ENCODE data around the gene FIZ1. TPM values are rescaled to one million over a fixed set of nuclear protein-coding genes. Genes with fewer than 3 reads are reported as not detected.
"Not testable (repeated sequence)": the region's sequence is repeated elsewhere in the genome, so short reads cannot be mapped to it uniquely, and the experiment has no call there.

Gene FIZ1
- polyA plus RNA-seq, 10 donors, result 8.5 to 13.3 (median 11.1) TPM

DNA sequence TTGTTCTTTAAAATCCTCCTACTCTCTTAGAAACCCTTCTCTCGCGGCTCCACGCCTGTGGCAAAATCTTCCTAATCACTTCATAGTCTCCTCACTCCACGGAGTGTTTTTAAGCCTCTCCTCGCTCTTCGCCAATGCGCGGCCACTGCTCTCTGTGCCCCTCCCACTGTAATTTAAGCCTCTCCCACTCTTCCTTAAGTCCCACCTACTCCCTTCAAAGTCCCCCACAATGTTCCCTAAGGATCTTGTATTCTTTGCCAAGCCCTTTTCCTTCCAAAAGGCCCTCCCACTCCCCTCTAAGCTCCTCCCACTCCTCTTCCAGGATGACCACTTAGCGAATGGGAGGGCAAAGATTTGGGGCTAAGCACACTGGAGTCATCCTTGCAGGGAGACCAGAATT is 1.3 kb downstream of the FIZ1 start:
- DNase-seq, result no peak

- no peak for DNase-seq
Observed at GRCh38 chr19:55597501-55597921, 1.8 kb downstream of the FIZ1 start.

- no peak for DNase-seq
Observed at GRCh38 chr19:55596304-55596703, 3.0 kb downstream of the FIZ1 start.

GRCh38 chr19:55594996-55595545 is 4.2 kb downstream of the FIZ1 start:
- DNase-seq, result no peak

DNA sequence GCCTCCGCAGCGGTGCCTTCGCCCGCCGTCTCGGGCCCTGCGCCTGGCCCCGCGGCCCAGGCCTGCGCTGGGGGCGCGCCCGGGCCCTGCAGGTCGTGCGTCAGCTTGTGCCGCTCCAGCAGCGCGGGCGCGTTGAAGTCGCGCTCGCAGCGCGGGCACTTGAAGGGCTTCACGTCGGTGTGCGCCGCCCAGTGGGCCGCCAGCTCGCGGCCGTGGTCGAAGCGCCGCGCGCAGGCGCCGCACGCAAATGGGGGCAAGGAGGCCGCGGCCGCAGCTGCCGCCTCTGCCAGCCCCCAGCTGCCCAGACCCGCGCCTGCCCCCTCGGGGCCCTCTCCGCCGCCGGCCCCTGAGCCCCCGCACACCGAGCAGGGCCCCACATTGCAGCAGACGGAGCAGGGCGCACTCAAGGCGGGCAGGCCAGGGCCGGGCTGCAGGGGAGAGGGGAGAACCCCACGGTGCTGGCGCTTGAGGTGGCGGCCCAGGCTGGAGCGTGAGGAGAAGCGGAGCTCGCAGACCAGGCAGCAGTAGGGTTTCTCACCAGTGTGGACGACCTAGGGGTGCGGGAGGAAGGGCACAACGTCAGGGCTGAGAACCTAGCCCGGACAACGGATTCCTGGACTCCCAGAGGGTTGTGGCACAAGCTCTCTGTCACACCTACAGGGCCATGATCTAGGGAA is 6.1 kb downstream of the FIZ1 start:
- DNase-seq, result no peak

GRCh38 chr19:55592391-55593090 is 6.8 kb downstream of the FIZ1 start:
- DNase-seq, result no peak

GRCh38 chr19:55591555-55591954 is 7.8 kb downstream of the FIZ1 start:
- no peak for DNase-seq

- DNase-seq, result no peak
Observed at GRCh38 chr19:55590617-55591016, 8.7 kb downstream of the FIZ1 start.

GRCh38 chr19:55590109-55590508 is 9.2 kb downstream of the FIZ1 start:
- DNase-seq, result no peak

DNA sequence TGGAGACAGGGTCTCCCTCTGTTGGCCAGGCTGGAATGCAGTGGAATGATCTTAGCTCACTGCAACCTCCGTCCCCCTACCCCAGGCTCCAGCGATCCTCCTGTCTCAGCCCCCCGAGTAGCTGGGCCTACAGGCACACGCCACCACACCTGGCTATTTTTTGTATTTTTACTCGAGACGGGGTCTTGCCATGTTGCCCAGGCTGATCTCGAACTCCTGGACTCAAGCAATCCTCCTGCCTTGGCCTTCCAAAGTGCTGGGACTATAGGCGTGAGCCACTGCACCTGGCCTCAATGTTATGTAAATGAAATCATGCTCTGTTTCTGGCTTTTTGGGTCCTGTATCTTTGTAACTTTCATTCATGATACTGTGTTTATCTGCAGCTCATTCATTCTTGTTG is 10.6 kb downstream of the FIZ1 start:
- DNase-seq, result no peak

DNA sequence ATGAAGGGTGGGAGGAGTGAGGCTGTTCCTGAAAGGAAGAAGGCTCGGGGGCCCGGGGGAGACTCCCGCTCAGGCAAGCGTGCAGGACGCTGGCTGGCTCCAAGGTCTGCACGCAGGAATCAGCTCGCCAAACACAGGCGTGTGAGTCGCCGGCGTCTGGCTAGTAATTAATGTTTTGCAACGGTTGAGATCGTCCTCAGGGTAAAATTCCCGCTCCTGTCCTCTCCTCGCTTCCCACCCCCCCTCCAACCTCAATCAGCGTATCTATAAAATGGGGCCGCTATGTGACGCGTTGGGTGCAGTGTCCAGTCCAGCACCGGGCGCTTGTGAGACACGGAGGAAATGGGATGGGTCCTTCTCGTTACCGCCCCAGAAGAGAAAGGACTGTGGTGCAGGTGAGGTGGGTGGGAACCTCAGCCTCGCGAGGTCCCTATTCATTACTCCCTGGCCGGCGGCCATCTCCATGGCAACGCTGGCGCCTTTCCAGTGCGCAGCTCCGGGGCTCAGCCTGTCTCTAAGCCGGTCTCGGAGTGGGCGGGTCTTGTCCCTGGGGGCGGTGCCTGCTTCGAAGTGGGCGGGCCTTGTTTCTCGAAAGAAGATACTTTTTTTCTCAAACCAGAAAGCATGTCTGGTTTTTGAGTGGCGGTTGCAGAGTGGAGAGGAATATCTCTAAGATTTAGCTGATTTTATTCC is 12.2 kb downstream of the FIZ1 start:
- peak; percentile 79 to 95 (median 93) for DNase-seq

- DNase-seq, result peak; percentile 75 to 93 (median 82)
Observed at GRCh38 chr19:55585658-55586339, 13.5 kb downstream of the FIZ1 start.

- no peak for DNase-seq
Observed at GRCh38 chr19:55584871-55585270, 14.4 kb downstream of the FIZ1 start.

DNA sequence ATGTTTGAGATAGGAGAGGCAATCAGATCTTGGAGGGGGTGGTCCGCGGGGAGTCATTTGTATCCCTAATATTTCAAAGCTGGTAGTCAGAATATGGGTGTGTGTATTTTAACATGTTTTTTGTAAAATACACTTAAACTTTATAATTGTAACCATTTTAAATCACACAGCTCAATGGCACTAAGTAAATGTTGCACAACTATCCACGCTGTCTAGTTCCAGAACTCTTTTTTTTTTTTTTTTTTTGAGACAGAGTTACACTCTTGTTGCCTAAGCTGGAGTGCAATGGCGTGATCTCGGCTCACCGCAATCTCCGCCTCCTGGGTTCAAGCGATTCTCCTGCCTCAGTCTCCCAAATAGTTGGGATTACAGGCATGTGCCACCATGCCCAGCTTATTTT is 15.4 kb downstream of the FIZ1 start:
- DNase-seq, result not testable (repeated sequence)

DNA sequence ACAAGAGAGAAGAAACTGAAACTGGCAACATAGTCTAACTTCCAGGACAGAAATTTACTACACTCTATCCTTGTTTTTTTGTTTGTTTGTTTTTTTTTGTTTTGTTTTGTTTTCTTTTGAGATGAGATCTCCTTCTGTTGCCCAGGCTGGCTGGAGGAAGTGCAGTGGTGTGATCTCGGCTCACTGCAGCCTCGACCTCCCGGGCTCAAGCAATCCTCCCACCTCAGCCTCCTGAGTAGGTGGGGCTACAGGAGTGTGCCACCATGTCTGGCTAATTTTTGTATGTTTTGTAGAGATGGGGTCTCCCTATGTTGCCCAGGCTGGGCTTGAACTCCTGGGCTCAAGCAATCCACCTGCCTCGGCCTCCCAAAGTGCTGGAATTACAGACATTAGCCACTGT is 17.0 kb downstream of the FIZ1 start:
- DNase-seq, result not testable (repeated sequence)

GRCh38 chr19:55581823-55582223 is 17.5 kb downstream of the FIZ1 start:
- no peak for DNase-seq

- DNase-seq, result no peak
Observed at GRCh38 chr19:55581145-55581822, 18.0 kb downstream of the FIZ1 start.

GRCh38 chr19:55580628-55581144 is 18.6 kb downstream of the FIZ1 start, which contains the start of gene ZNF579:
Gene ZNF579 (minus strand): TSS chr19:55580848. CDS start chr19:55579639, 1,209 bp downstream.
- peak; percentile 89 to 94 (median 93) for DNase-seq

GRCh38 chr19:55579766-55580621 is 19.3 kb downstream of the FIZ1 start:
- DNase-seq, result peak in 2 of 3 donors; percentile 59 to 83

Measured in muscle of back (tissue), 11 donors.